ENCODE results near the gene HIVEP1.

DNA sequence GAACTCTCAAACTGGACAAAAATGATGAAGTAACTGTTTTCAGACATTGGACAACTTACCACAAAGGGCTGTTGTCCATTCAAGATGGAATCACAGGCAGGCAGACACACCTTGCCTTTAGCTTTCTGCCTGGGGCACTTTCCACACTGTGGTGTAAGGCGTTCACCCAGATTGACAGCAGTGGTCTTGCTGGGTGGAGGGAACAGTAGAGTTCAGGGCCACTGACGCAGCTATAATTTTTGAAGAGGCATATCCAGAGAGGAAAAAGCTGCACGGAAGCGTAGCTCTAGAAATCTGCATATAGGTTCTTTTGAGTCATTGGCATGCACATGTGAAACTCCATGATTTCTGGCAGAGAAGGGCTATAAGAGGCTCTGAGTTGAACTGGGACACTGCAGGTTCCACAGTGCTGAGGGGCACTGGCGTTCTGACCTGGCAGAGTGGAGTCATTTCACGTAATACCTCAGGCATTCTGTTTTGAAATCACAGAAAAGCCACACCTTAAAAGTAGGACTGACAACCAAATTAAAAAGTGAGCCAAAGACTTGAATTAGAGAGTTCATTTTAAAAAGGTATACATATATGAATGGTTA is 173.1 kb downstream of the HIVEP1 start:
- TF ChIP-seq CTCF (CRISPR knock-in tag; IDR thresholded peaks at IDR 0.05): no peak
- no peak for TF ChIP-seq ZNF10 (CRISPR knock-in tag; IDR thresholded peaks at IDR 0.05; ENCODE audit: borderline replicate concordance, low read depth)
- no peak for TF ChIP-seq RNF2 (conservative IDR thresholded peaks at IDR 0.05; ENCODE audit: low read depth)
- TF ChIP-seq FOXK2 (IDR thresholded peaks at IDR 0.05): no peak

Measured in HepG2 (cell line).